ENCODE data around the gene MACO1.
"Not testable (repeated sequence)": the region's sequence is repeated elsewhere in the genome, so short reads cannot be mapped to it uniquely, and the experiment has no call there.

Gene MACO1, protein sequence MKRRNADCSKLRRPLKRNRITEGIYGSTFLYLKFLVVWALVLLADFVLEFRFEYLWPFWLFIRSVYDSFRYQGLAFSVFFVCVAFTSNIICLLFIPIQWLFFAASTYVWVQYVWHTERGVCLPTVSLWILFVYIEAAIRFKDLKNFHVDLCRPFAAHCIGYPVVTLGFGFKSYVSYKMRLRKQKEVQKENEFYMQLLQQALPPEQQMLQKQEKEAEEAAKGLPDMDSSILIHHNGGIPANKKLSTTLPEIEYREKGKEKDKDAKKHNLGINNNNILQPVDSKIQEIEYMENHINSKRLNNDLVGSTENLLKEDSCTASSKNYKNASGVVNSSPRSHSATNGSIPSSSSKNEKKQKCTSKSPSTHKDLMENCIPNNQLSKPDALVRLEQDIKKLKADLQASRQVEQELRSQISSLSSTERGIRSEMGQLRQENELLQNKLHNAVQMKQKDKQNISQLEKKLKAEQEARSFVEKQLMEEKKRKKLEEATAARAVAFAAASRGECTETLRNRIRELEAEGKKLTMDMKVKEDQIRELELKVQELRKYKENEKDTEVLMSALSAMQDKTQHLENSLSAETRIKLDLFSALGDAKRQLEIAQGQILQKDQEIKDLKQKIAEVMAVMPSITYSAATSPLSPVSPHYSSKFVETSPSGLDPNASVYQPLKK

GRCh38 chr1:25430073-25430966, at the start of gene MACO1:
TSS of gene MACO1 (plus strand) at chr1:25430897. CDS start at chr1:25431099, 202 bp downstream.
- no peak for TF ChIP-seq CTCF (IDR thresholded peaks at IDR 0.05; ENCODE audit: low read depth, low read length, missing control alignments)
- no peaks in the 10 kb centered on the region for H3K27me3 ChIP-seq (replicated peaks)
- in situ Hi-C loops (cut with HindIII; ENCODE audit: low pct_ligation_motif_present, low sequenced_read_pairs): no loop called here
- DNase-seq: peak; percentile 96
- H3K4me3 ChIP-seq (ENCODE audit: low read depth, low read length): peak within 1 kb of the TSS; percentile 87
- H3K27ac ChIP-seq: peak within 1 kb of the TSS; percentile 91
- H3K36me3 ChIP-seq (replicated peaks): no peaks in the 10 kb centered on the region

DNA sequence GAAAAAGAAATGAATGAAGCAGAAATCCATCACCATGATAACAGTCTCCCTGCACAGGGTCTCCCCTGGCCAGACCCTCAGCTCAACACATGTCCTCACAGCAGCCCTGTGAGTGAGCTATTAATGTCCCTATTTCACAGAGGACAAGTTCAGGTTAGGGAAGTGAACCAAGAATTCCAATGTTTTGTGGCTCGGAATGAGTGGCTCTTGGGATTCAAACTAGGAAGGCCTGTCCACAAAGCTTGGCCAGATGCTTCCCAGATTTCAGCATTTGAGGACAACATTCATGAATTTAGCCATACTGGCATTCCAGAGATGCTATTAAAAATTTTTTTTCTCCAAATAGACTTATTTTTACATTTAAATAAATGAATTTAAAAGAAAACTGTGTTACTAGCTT, 48.2 kb upstream of the MACO1 start:
- DNase-seq; H3K27me3 ChIP-seq (replicated peaks); H3K4me3 ChIP-seq (ENCODE audit: low read depth, low read length); in situ Hi-C loops (cut with HindIII; ENCODE audit: low pct_ligation_motif_present, low sequenced_read_pairs); H3K27ac ChIP-seq; H3K36me3 ChIP-seq (replicated peaks): not testable (repeated sequence)

GRCh38 chr1:25383090-25383489, 47.6 kb upstream of the MACO1 start:
- H3K36me3 ChIP-seq (replicated peaks); H3K4me3 ChIP-seq (ENCODE audit: low read depth, low read length); H3K27ac ChIP-seq; H3K27me3 ChIP-seq (replicated peaks); DNase-seq; in situ Hi-C loops (cut with HindIII; ENCODE audit: low pct_ligation_motif_present, low sequenced_read_pairs): not testable (repeated sequence)

GRCh38 chr1:25383875-25384274, 46.8 kb upstream of the MACO1 start:
- H3K27ac ChIP-seq; DNase-seq; in situ Hi-C loops (cut with HindIII; ENCODE audit: low pct_ligation_motif_present, low sequenced_read_pairs); H3K36me3 ChIP-seq (replicated peaks); H3K27me3 ChIP-seq (replicated peaks); H3K4me3 ChIP-seq (ENCODE audit: low read depth, low read length): not testable (repeated sequence)

GRCh38 chr1:25387096-25387495, 43.6 kb upstream of the MACO1 start:
- DNase-seq; H3K27ac ChIP-seq; H3K4me3 ChIP-seq (ENCODE audit: low read depth, low read length); H3K36me3 ChIP-seq (replicated peaks); H3K27me3 ChIP-seq (replicated peaks); in situ Hi-C loops (cut with HindIII; ENCODE audit: low pct_ligation_motif_present, low sequenced_read_pairs): not testable (repeated sequence)

- not testable (repeated sequence) for H3K27ac ChIP-seq
These were observed 42.0 kb upstream of the MACO1 start for GRCh38 chr1:25388691-25389090.

GRCh38 chr1:25389721-25390120, 41.0 kb upstream of the MACO1 start:
- in situ Hi-C loops (cut with HindIII; ENCODE audit: low pct_ligation_motif_present, low sequenced_read_pairs); H3K27ac ChIP-seq; H3K36me3 ChIP-seq (replicated peaks); H3K27me3 ChIP-seq (replicated peaks); H3K4me3 ChIP-seq (ENCODE audit: low read depth, low read length); DNase-seq: not testable (repeated sequence)

More at GRCh38 chr1:25388691-25389090, 42.0 kb upstream of the MACO1 start:
- in situ Hi-C loops (cut with HindIII; ENCODE audit: low pct_ligation_motif_present, low sequenced_read_pairs); H3K4me3 ChIP-seq (ENCODE audit: low read depth, low read length); H3K36me3 ChIP-seq (replicated peaks); H3K27me3 ChIP-seq (replicated peaks); DNase-seq: not testable (repeated sequence)

DNA sequence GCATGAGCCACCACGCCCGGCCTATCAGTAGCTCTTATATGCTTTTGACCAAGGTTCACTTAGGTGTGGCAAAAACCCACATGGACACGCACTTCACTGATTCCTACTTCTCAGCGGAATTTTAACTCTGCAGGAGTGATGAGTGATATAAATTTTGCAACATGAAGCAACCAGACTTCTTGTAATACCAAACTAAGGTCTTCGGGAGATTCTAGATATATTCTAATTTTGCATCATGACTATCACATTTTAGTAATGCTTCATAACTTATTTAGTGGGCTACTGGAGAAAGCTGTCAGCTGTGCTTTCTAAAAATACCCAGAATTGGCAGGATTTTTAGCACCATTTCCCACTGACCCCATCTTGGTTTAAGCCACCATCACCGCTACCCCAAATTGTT, 37.9 kb upstream of the MACO1 start:
- DNase-seq: no peak
- TF ChIP-seq CTCF (IDR thresholded peaks at IDR 0.05; ENCODE audit: low read depth, low read length, missing control alignments): no peak
- in situ Hi-C loops (cut with HindIII; ENCODE audit: low pct_ligation_motif_present, low sequenced_read_pairs): no loop called here
- Histone ChIP-seq H3K27me3 (replicated peaks) (no peaks in the 10 kb centered on the region), H3K27ac (no peak overlapping the region), H3K36me3 (replicated peaks) (no peaks in the 10 kb centered on the region), H3K4me3 (ENCODE audit: low read depth, low read length) (no peak overlapping the region)

DNA sequence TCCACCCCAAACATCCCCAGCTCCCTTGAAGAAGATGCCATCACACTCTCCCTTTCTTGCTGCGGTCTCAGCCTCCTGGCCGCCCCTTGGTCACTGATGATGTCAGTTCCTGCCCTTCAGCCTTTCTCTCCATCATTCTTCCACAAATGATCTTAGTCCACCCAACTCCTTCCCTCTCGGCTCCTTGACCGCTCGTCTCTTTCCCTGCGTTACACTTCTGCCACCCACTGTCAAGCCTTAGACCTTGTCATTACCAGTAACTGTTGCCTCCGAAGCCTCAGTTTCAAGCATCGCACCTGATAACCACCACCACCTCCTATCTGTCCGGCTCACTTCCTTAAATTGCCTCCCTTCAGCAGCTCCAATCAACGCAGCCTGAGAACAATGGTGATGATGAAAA, 33.1 kb upstream of the MACO1 start:
- in situ Hi-C loops (cut with HindIII; ENCODE audit: low pct_ligation_motif_present, low sequenced_read_pairs); H3K27ac ChIP-seq; H3K36me3 ChIP-seq (replicated peaks); H3K27me3 ChIP-seq (replicated peaks); H3K4me3 ChIP-seq (ENCODE audit: low read depth, low read length); DNase-seq: not testable (repeated sequence)

GRCh38 chr1:25398079-25398478, 32.6 kb upstream of the MACO1 start:
- in situ Hi-C loops (cut with HindIII; ENCODE audit: low pct_ligation_motif_present, low sequenced_read_pairs): not testable (repeated sequence)

More at GRCh38 chr1:25398079-25398478, 32.6 kb upstream of the MACO1 start:
- not testable (repeated sequence) for H3K27ac ChIP-seq; H3K36me3 ChIP-seq (replicated peaks); H3K4me3 ChIP-seq (ENCODE audit: low read depth, low read length); H3K27me3 ChIP-seq (replicated peaks); DNase-seq
